HEK293T (cell line): Measurements from ENCODE around the gene LTBP2.

Experiments used
- FOXA1 ChIP-seq: fragments of 450-650 bp; IDR thresholded peaks from 2 replicates; pipeline ENCODE4 v1.6.1; 2016; ENCODE audit warnings: mild to moderate bottlenecking
- NFRKB ChIP-seq: fragments of 450-650 bp; IDR thresholded peaks from 2 replicates; pipeline ENCODE4 v1.6.1; 2016; ENCODE audit warnings: mild to moderate bottlenecking, moderate library complexity

GRCh38 chr14:74604157-74604556, 7.9 kb downstream of the LTBP2 start:
- TF ChIP-seq FOXA1 (no peak), NFRKB (no peak)
